Measurements from ENCODE around the gene PTPRZ1.

Gene PTPRZ1

GRCh38 chr7:122055073-122055472 lies 182.1 kb downstream of the PTPRZ1 start:
- DNase-seq (ENCODE audit: low spot score): no peak

GRCh38 chr7:122056977-122057376 lies 184.0 kb downstream of the PTPRZ1 start:
- no peak for DNase-seq (ENCODE audit: low spot score)

DNA sequence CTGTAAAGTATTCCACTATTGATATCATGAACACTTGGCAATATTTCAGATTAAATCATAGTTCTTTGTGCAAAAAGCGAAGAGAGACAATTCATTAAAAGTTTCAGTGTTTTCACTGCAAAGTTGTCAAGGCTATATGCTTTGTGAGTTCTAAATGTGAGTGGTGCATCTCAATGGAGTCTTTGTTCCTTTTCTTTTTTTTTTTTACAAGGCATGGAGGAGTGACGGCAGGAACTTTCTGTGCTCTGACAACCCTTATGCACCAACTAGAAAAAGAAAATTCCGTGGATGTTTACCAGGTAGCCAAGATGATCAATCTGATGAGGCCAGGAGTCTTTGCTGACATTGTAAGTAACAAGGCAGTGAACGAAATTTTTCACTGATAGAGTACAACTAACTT lies 186.6 kb downstream of the PTPRZ1 start:
- no peak for DNase-seq (ENCODE audit: low spot score)

- DNase-seq (ENCODE audit: low spot score): no peak
Measured at GRCh38 chr7:122063146-122063545, 190.2 kb downstream of the PTPRZ1 start.

- peak; percentile 2 for DNase-seq (ENCODE audit: low spot score)
Measured at GRCh38 chr7:122064971-122065370, 192.0 kb downstream of the PTPRZ1 start.

DNA sequence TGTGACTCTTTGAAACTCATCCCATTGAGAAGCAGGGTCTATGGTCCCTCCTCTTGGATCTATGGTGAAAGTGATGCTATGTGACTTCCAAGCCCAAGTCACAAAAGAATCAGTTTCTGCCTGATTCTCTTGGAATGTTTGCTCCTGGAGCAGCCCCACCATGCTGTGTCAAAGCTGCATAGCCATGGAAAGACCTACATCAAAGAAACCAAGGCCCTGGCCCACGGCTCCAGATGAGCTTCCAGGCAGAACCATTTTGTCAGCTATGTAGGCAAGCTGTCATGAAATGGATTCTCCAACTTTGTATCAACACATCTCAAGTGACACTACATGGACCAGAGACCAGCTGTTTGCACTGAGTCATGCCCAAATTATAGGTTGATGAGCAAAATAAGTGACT lies 194.1 kb downstream of the PTPRZ1 start:
- no peak for DNase-seq (ENCODE audit: low spot score)

DNA sequence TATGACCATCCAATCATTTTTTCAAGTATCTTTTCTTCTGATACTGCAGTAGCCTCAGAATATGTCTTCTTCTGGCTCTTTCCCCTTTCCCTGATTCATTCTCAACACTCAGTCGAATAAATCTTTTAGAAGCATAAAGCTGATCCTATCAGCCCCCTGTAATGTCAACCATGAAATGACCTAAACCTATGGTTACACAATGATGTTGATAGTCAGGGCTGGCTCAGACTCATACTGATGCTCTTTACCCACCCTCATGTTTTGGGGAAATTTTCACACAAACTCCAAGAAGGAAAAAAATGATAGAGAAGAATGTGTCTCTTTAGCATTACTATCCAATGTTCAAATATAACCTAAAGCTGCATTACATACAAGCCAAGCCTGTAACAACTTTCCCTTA lies 195.1 kb downstream of the PTPRZ1 start:
- DNase-seq (ENCODE audit: low spot score): no peak

DNA sequence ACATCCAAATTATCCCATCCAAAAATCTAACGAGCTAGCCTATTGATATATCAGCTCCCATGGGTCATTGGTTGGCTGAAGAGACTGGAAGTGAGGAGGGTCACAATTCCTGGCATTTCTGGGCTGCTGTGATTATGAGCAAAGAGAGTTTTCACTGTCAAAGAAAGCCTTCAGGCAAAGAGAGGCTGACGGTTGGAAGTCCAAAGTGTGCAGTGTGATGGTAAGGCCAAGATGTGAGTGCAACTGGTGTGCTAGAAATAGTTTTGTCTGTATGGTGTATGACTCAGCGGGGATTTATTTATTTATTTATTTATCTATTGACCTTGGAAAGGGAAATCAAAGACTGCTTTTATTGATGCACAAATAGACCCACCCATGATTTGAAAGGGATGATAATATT lies 196.0 kb downstream of the PTPRZ1 start:
- DNase-seq (ENCODE audit: low spot score): no peak

DNA sequence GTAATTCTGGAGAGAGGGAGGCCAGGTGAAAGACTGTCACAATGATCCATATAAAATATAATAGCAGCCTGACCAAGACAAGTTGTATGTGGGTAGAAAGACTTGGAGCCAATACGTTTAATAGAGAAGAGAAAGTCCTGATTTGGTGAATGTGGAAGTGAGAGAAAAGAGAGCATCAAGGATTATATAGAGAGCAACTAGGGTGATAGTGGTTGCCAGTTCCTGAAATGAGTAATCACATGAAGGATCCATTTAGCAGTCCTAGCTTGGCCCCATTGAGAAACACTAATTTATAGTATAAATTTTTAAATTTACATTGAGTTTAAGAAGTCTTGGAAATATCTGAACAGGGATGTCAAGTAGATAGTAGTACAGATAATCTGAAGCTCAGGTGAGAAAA lies 197.1 kb downstream of the PTPRZ1 start:
- DNase-seq (ENCODE audit: low spot score): no peak

GRCh38 chr7:122070834-122071233 lies 197.9 kb downstream of the PTPRZ1 start:
- DNase-seq (ENCODE audit: low spot score): no peak

- DNase-seq (ENCODE audit: low spot score): no peak
Measured at GRCh38 chr7:122072272-122072671, 199.3 kb downstream of the PTPRZ1 start.

DNA sequence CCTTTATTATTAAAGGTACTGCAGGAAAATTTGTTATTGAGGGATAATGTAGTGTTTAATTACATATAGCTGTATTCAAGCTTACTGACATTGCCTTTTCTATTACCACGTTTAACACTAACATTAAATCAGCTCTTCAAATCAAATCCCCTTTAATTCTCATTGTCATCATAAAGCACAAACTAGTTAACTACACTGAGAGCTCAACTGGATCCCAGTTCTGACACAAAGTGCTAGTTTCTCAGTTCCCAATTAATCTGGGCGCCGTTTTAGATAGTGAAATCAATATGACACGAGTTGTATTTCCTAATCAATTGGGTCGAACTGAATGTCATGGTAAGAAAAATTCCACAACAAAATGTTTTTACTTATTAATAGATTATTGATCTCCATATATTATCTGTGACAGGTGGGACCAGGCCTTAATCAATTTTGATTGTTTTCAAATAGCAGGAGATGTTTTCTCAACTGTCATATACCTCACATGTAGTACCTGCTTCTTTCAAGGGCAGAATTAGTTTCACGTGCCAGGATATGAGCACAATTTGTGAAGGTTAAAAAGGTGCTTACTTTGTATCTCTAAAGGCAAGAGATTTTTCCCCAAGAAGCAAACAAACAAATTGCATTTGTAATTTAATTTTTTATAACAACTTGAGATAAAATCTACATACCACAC lies 200.1 kb downstream of the PTPRZ1 start:
- DNase-seq (ENCODE audit: low spot score): no peak

DNA sequence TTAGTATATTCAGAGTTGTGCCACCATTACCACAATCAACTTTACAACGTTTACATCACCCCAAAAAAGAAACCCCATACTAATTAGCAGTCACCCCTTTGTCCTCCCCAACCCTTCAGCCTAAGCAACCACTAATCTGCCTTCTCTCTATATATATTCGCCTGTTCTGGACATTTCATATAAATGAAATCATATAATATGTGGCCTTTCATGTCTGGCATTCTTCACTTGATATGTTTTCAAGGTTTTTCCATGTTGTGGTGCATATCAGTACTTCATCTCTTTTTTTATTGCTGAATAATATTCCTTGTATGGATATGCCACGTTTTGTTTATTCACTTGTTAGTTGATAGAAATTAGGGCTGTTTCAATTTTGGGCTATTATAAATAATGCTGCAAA lies 200.7 kb downstream of the PTPRZ1 start:
- no peak for DNase-seq (ENCODE audit: low spot score)

- no peak for DNase-seq (ENCODE audit: low spot score)
Measured at GRCh38 chr7:122082160-122082559, 209.2 kb downstream of the PTPRZ1 start.

GRCh38 chr7:122082670-122083069 lies 209.7 kb downstream of the PTPRZ1 start:
- no peak for DNase-seq (ENCODE audit: low spot score)

DNA sequence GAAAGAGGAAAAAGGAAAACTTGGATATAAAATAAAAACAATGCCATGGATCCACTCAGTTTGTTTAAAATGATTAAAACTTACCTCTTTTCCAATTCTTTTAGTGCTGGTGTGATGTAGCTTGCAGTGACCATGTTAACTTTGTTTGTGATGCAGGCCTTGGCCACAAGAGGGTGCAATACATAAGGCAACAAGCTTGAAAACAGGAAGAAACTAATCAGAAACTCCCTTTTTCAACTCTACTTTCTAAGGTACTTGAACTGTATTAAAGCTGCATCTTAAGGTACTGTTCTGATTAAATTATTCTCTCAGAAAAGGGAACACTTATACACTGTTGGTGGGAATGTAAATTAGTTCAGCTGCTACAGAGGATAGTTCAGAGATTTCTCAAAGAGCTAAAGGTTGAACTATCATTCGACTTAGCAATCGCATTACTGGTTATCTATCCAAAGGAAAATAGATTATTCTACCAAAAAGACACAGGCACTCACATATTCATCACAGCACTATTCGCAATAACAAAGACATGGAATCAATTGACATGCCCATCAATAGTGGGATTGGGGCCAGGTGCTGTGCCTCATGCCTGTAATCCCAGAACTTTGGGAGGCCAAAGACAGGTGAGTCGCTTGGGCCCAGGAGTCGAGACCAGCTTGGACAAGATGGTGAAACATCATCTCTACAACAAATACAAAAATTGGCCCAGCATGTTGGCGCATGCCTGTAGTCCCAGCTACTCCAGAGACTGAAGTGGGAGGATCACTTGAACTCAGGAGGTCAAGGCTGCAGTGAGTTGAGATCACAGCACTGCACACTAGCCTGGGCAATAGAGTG lies 220.2 kb downstream of the PTPRZ1 start:
- DNase-seq (ENCODE audit: low spot score): peak; percentile 9

DNA sequence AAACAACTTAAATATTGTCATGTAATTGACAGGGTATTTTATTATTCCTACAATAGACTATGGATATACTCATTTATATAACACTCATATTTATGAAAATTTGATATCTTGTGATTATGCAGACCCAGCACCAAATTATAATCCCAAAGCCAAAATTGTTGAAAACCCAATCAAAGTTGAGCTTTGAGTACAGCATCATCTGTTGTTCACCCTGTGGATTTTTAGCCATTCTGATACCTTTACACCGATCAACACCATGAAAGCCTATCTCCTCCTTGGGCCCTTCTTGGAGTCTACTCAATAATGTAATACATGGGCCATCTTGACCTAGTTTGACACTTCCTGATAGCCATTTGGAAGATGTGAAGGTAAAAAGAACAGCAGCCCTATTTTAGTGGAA lies 221.6 kb downstream of the PTPRZ1 start:
- no peak for DNase-seq (ENCODE audit: low spot score)

DNA sequence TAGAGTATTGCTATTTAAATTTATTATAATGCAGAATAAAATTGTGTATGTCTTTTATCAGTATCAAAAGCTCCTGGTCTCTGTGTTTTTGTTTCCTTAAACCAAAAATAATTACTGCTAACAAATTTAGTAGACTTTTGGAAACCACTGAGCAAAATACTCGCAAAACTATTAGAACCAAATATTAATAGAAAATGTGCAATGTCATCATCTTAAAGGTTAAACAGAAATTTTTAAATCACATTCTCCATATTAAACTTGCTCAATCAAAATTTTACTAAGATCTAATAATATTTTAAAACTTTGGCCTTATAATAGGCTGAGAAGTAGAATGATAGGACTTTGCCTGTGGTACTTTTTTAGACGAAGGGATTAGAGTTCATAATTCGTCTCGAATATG lies 222.7 kb downstream of the PTPRZ1 start:
- DNase-seq (ENCODE audit: low spot score): no peak

- no peak for DNase-seq (ENCODE audit: low spot score)
Measured at GRCh38 chr7:122100021-122100420, 227.1 kb downstream of the PTPRZ1 start.

DNA sequence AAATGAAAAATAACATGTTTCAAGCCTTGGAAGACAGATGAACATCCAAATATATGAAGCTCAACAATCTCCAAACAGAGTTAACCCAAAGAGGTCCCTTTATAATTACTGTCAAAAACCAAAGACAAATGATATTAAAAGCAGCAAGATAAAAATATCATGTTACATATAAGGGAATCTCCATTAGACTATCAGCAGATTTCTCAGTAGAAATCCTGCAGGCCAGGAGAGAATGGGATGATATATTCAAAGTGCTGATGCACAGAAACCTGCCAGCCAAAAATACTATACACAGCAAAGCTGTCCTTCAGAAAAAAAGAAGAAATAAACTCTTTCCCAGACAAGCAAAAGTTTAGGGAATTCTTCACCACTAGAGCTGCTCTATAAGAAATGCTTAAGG lies 230.1 kb downstream of the PTPRZ1 start:
- DNase-seq (ENCODE audit: low spot score): no peak

All from hepatic stellate cell (primary cell).